ENCODE data around the gene LIPT2. TPM values are rescaled to one million over a fixed set of nuclear protein-coding genes. Genes with fewer than 3 reads are reported as not detected.

LIPT2 gene
- total and polyA plus RNA-seq, 4 donors = 0.95 to 1.8 (median 1.0) TPM; not detected in 1

- WGBS, 2 donors = 93 to 100% methylated on average over 1 of the region's 1 CpG
- Histone ChIP-seq H3K4me1 (ENCODE audit: control insufficient read depth in 1 of 2, insufficient read depth in 2 of 2, low read length in 2 of 2) (no peaks in the 10 kb centered on the region), H3K27me3 (ENCODE audit: control insufficient read depth in 1 of 2, insufficient read depth in 2 of 2, low read length in 1 of 2) (no peaks in the 10 kb centered on the region), H3K4me3 (ENCODE audit: low read length in 2 of 2) (no peak overlapping the region), H3K36me3 (ENCODE audit: control insufficient read depth in 1 of 2, insufficient read depth in 2 of 2, low read length in 1 of 2) (no peaks in the 10 kb centered on the region), H3K27ac (ENCODE audit: low read depth in 1 of 2, low read length in 2 of 2) (no peak overlapping the region), H3K9me3 (ENCODE audit: control insufficient read depth, low read length) (no peaks in the 10 kb centered on the region)
- DNase-seq = no peak
- intact Hi-C loops (cut with DNase I) = loop anchor here in 1 of 2 donors (10.0 kb wide), 1 partner anchor 110 kb away; no protein-coding TSS in a partner anchor
- no peak for ATAC-seq (ENCODE audit: low FRiP score)
These were observed 28.8 kb downstream of the LIPT2 start for GRCh38 chr11:74464746-74465145.

- Histone ChIP-seq H3K27ac (ENCODE audit: low read depth in 1 of 2, low read length in 2 of 2) (no peak overlapping the region), H3K4me3 (ENCODE audit: low read length in 2 of 2) (no peak overlapping the region), H3K27me3 (ENCODE audit: control insufficient read depth in 1 of 2, insufficient read depth in 2 of 2, low read length in 1 of 2) (no peaks in the 10 kb centered on the region), H3K9me3 (ENCODE audit: control insufficient read depth, low read length) (no peaks in the 10 kb centered on the region), H3K36me3 (ENCODE audit: control insufficient read depth in 1 of 2, insufficient read depth in 2 of 2, low read length in 1 of 2) (no peaks in the 10 kb centered on the region), H3K4me1 (ENCODE audit: control insufficient read depth in 1 of 2, insufficient read depth in 2 of 2, low read length in 2 of 2) (no peaks in the 10 kb centered on the region)
- intact Hi-C loops (cut with DNase I) = loop anchor here in 1 of 2 donors (10.0 kb wide), 1 partner anchor 112 kb away; no protein-coding TSS in a partner anchor
- 95 to 100% methylated on average over 1 of the region's 1 CpG for WGBS, 2 donors
- ATAC-seq (ENCODE audit: low FRiP score) (no peak), DNase-seq (no peak)
These were observed 30.3 kb downstream of the LIPT2 start for GRCh38 chr11:74463216-74463615.

GRCh38 chr11:74462631-74463030 lies 30.9 kb downstream of the LIPT2 start:
- H3K4me1 ChIP-seq (ENCODE audit: control insufficient read depth in 1 of 2, insufficient read depth in 2 of 2, low read length in 2 of 2) = no peaks in the 10 kb centered on the region
- DNase-seq (no peak), ATAC-seq (ENCODE audit: low FRiP score) (no peak)
- no peaks in the 10 kb centered on the region for H3K27me3 ChIP-seq (ENCODE audit: control insufficient read depth in 1 of 2, insufficient read depth in 2 of 2, low read length in 1 of 2)
- WGBS, 2 donors = 87 to 89% methylated on average over 5 of the region's 5 CpGs
- no peaks in the 10 kb centered on the region for H3K36me3 ChIP-seq (ENCODE audit: control insufficient read depth in 1 of 2, insufficient read depth in 2 of 2, low read length in 1 of 2)
- H3K27ac ChIP-seq (ENCODE audit: low read depth in 1 of 2, low read length in 2 of 2) = no peak overlapping the region
- intact Hi-C loops (cut with DNase I) = loop anchor here in 1 of 2 donors (10.0 kb wide), 1 partner anchor 112 kb away; no protein-coding TSS in a partner anchor
- H3K4me3 ChIP-seq (ENCODE audit: low read length in 2 of 2) = no peak overlapping the region
- no peaks in the 10 kb centered on the region for H3K9me3 ChIP-seq (ENCODE audit: control insufficient read depth, low read length)

- H3K27me3 ChIP-seq (ENCODE audit: control insufficient read depth in 1 of 2, insufficient read depth in 2 of 2, low read length in 1 of 2) = no peaks in the 10 kb centered on the region
- H3K36me3 ChIP-seq (ENCODE audit: control insufficient read depth in 1 of 2, insufficient read depth in 2 of 2, low read length in 1 of 2) = no peaks in the 10 kb centered on the region
- peak; percentile 84 to 92 for DNase-seq
- no peaks in the 10 kb centered on the region for H3K9me3 ChIP-seq (ENCODE audit: control insufficient read depth, low read length)
- H3K27ac ChIP-seq (ENCODE audit: low read depth in 1 of 2, low read length in 2 of 2) = no peak overlapping the region
- peak; percentile 91 for ATAC-seq (ENCODE audit: low FRiP score)
- WGBS, 2 donors = 88 to 91% methylated on average over 2 of the region's 2 CpGs
- H3K4me3 ChIP-seq (ENCODE audit: low read length in 2 of 2) = no peak overlapping the region
- H3K4me1 ChIP-seq (ENCODE audit: control insufficient read depth in 1 of 2, insufficient read depth in 2 of 2, low read length in 2 of 2) = no peaks in the 10 kb centered on the region
- intact Hi-C loops (cut with DNase I) = loop anchor here in 1 of 2 donors (10.0 kb wide), 1 partner anchor 113 kb away; no protein-coding TSS in a partner anchor
These were observed 31.5 kb downstream of the LIPT2 start for GRCh38 chr11:74462009-74462408.

DNA sequence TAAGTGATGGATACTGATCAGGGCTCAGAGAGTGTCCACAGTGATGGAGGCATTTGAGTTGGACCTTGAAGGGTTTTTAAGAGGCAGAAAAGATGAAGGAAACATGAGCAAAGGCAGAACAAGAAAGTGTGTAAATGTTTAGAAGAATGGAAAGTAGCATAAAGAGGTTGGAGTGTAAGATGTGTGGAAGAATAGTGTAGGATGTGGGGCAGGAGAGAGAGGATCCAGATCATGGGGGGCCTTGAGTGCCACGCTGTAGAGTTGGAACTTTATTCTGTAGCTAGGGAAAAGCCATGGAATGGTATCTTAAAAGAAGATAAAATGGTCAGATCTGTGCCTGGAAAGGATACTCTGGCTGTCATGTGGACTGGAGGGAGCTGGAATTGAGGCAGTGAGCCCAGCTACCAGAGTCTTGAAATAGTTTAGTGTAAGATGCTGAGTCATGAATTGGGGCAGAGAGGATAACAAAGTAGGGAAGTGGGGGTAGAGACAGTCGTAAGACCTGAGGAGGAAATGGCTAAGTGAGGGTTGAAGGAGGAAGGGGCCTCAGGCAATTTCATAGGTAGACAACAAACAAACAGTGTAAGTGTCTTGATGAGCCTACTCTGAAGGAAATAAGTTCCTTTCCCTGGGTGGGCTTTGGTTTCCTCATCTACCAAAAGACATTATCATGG lies 32.9 kb downstream of the LIPT2 start:
- no peak for DNase-seq
- 74 to 76% methylated on average over 2 of the region's 2 CpGs for WGBS, 2 donors
- Histone ChIP-seq H3K4me1 (ENCODE audit: control insufficient read depth in 1 of 2, insufficient read depth in 2 of 2, low read length in 2 of 2) (no peaks in the 10 kb centered on the region), H3K27me3 (ENCODE audit: control insufficient read depth in 1 of 2, insufficient read depth in 2 of 2, low read length in 1 of 2) (no peaks in the 10 kb centered on the region), H3K27ac (ENCODE audit: low read depth in 1 of 2, low read length in 2 of 2) (no peak overlapping the region), H3K36me3 (ENCODE audit: control insufficient read depth in 1 of 2, insufficient read depth in 2 of 2, low read length in 1 of 2) (no peaks in the 10 kb centered on the region), H3K4me3 (ENCODE audit: low read length in 2 of 2) (no peak overlapping the region), H3K9me3 (ENCODE audit: control insufficient read depth, low read length) (no peaks in the 10 kb centered on the region)
- ATAC-seq (ENCODE audit: low FRiP score) = peak; percentile 55
- intact Hi-C loops (cut with DNase I) = loop anchor here in 1 of 2 donors (10.0 kb wide), 1 partner anchor 114 kb away; no protein-coding TSS in a partner anchor

- intact Hi-C loops (cut with DNase I) = loop anchor here in 1 of 2 donors (10.0 kb wide), 1 partner anchor 115 kb away; no protein-coding TSS in a partner anchor
- H3K4me1 ChIP-seq (ENCODE audit: control insufficient read depth in 1 of 2, insufficient read depth in 2 of 2, low read length in 2 of 2) = no peaks in the 10 kb centered on the region
- H3K9me3 ChIP-seq (ENCODE audit: control insufficient read depth, low read length) = no peaks in the 10 kb centered on the region
- no peak overlapping the region for H3K27ac ChIP-seq (ENCODE audit: low read depth in 1 of 2, low read length in 2 of 2)
- DNase-seq (no peak), ATAC-seq (ENCODE audit: low FRiP score) (no peak)
- no peaks in the 10 kb centered on the region for H3K27me3 ChIP-seq (ENCODE audit: control insufficient read depth in 1 of 2, insufficient read depth in 2 of 2, low read length in 1 of 2)
- H3K4me3 ChIP-seq (ENCODE audit: low read length in 2 of 2) = no peak overlapping the region
- no peaks in the 10 kb centered on the region for H3K36me3 ChIP-seq (ENCODE audit: control insufficient read depth in 1 of 2, insufficient read depth in 2 of 2, low read length in 1 of 2)
- 90 to 91% methylated on average over 4 of the region's 4 CpGs for WGBS, 2 donors
These were observed 33.5 kb downstream of the LIPT2 start for GRCh38 chr11:74460065-74460464.

DNA sequence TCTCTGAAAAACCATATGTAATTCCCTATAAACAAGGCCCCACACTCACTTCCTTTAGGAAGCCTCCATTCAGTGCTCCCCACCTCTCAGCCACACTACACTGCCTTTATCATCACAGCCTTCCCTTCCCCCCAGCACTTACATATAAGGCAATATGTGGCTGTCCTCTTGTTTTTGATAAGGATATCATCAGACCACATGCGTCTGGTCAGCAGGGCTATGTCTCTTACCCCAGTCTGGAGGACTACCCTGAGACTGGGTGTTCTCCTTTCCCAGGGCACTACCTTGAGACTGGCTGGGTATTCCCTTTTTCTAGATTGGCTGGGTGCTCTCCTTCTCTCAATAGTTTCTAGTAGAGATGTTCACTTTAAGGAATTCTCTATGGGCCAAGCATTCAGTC lies 33.9 kb downstream of the LIPT2 start:
- 0% methylated on average over 1 of the region's 1 CpG for WGBS, 2 donors
- Histone ChIP-seq H3K27me3 (ENCODE audit: control insufficient read depth in 1 of 2, insufficient read depth in 2 of 2, low read length in 1 of 2) (no peaks in the 10 kb centered on the region), H3K36me3 (ENCODE audit: control insufficient read depth in 1 of 2, insufficient read depth in 2 of 2, low read length in 1 of 2) (no peaks in the 10 kb centered on the region), H3K9me3 (ENCODE audit: control insufficient read depth, low read length) (no peaks in the 10 kb centered on the region), H3K4me3 (ENCODE audit: low read length in 2 of 2) (no peak overlapping the region), H3K4me1 (ENCODE audit: control insufficient read depth in 1 of 2, insufficient read depth in 2 of 2, low read length in 2 of 2) (no peaks in the 10 kb centered on the region), H3K27ac (ENCODE audit: low read depth in 1 of 2, low read length in 2 of 2) (no peak overlapping the region)
- ATAC-seq (ENCODE audit: low FRiP score) (no peak), DNase-seq (no peak)
- intact Hi-C loops (cut with DNase I) = no loop called here

- Histone ChIP-seq H3K9me3 (ENCODE audit: control insufficient read depth, low read length) (no peaks in the 10 kb centered on the region), H3K4me3 (ENCODE audit: low read length in 2 of 2) (no peak overlapping the region), H3K36me3 (ENCODE audit: control insufficient read depth in 1 of 2, insufficient read depth in 2 of 2, low read length in 1 of 2) (no peaks in the 10 kb centered on the region), H3K4me1 (ENCODE audit: control insufficient read depth in 1 of 2, insufficient read depth in 2 of 2, low read length in 2 of 2) (no peaks in the 10 kb centered on the region), H3K27ac (ENCODE audit: low read depth in 1 of 2, low read length in 2 of 2) (no peak overlapping the region), H3K27me3 (ENCODE audit: control insufficient read depth in 1 of 2, insufficient read depth in 2 of 2, low read length in 1 of 2) (no peaks in the 10 kb centered on the region)
- no peak for ATAC-seq (ENCODE audit: low FRiP score)
- intact Hi-C loops (cut with DNase I) = no loop called here
- DNase-seq = no peak
- 88 to 90% methylated on average over 6 of the region's 6 CpGs for WGBS, 2 donors
These were observed 36.2 kb downstream of the LIPT2 start for GRCh38 chr11:74457356-74457755.

All from aorta (tissue), 5 donors.